Measurements from ENCODE around the gene GIGYF2. TPM values are rescaled to one million over a fixed set of nuclear protein-coding genes. Genes with fewer than 3 reads are reported as not detected.

Gene GIGYF2
- total and polyA plus RNA-seq, 2 of the 4 experiments (the other 2 are of a cell fraction) = 14.7 to 66.0 TPM

GRCh38 chr2:232707076-232707475, 9.9 kb downstream of the GIGYF2 start:
- POLR2A ChIA-PET (ENCODE audit: unreplicated experiment) = interaction anchor here (0.6 kb wide), 1 partner anchor 186 kb away, joined by 3 read pairs; no protein-coding TSS in a partner anchor
- dilution Hi-C loops (cut with HindIII; ENCODE audit: low sequenced_read_pairs, unreplicated experiment) = no loop called here

More at GRCh38 chr2:232707076-232707475, 9.9 kb downstream of the GIGYF2 start:
- no peak overlapping the region for H3K56ac ChIP-seq (ENCODE audit: extremely low read depth, insufficient read depth, low read length)
- H3K9ac ChIP-seq (ENCODE audit: low read depth, low read length) = no peak overlapping the region
- H3K4me2 ChIP-seq (ENCODE audit: low read depth, low read length) = no peak overlapping the region
- no peak overlapping the region for H4K8ac ChIP-seq (ENCODE audit: low read depth in 2 of 2, low read length in 2 of 2)
- in situ Hi-C loops (cut with MboI; ENCODE audit: low sequenced_read_pairs) (no loop called here), intact Hi-C loops (cut with micrococcal nuclease) (no loop called here)
- H2BK120ac ChIP-seq (ENCODE audit: low read depth, low read length) = no peak overlapping the region
- H3K36me3 ChIP-seq (ENCODE audit: control insufficient read depth, insufficient read depth, low read length) = peaks cover 28% of the 10 kb centered on the region
- ATAC-seq (ENCODE audit: low read depth) (no peak), DNase-seq (no peak)
- no peak overlapping the region for H3K4me3 ChIP-seq (ENCODE audit: insufficient read depth, low read depth, low read length)
- H3K4me1 ChIP-seq (ENCODE audit: control insufficient read depth, insufficient read depth, low read length) = no peaks in the 10 kb centered on the region
- H3K4ac ChIP-seq (ENCODE audit: low read depth, low read length) = no peak overlapping the region
- H2AFZ ChIP-seq (replicated peaks; ENCODE audit: low read length, poor library complexity) = no peak overlapping the region
- no TSS peak for BruUV-seq (replicated peaks)
- H3K23ac ChIP-seq (ENCODE audit: low read depth, low read length) = no peak overlapping the region
- H4K5ac ChIP-seq (ENCODE audit: low read depth, low read length) = no peak overlapping the region
- TF ChIP-seq NFE2L2 (IDR thresholded peaks at IDR 0.05; ENCODE audit: low read depth, low read length) (no peak), CEBPB (IDR thresholded peaks at IDR 0.05; ENCODE audit: low read depth, low read length) (no peak), POLR2A (IDR thresholded peaks at IDR 0.05; ENCODE audit: low read depth, low read length) (no peak), MAFK (IDR thresholded peaks at IDR 0.05; ENCODE audit: low read depth, low read length) (no peak)
- TF ChIP-seq, protein P1, sequence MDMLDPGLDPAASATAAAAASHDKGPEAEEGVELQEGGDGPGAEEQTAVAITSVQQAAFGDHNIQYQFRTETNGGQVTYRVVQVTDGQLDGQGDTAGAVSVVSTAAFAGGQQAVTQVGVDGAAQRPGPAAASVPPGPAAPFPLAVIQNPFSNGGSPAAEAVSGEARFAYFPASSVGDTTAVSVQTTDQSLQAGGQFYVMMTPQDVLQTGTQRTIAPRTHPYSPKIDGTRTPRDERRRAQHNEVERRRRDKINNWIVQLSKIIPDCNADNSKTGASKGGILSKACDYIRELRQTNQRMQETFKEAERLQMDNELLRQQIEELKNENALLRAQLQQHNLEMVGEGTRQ (IDR thresholded peaks at IDR 0.05; ENCODE audit: low read depth, low read length) = no peak
- H3K14ac ChIP-seq (replicated peaks; ENCODE audit: low read depth, low read length) = no peak overlapping the region
- H3K9me1 ChIP-seq (ENCODE audit: insufficient read depth, low read length) = 0 out of 2 replicates have a peak, but pooled peaks cover 3% of the 10 kb centered on the region
- 100% methylated on average over 1 of the region's 4 CpGs; no CpG with 5 or more reads in 1 of the 2 experiments for WGBS, 2 experiments (ENCODE audit: extremely low coverage in 2 of 2, insufficient read length in 1 of 2)
- H2AK9ac ChIP-seq (replicated peaks; ENCODE audit: low read depth, low read length, poor library complexity) = no peak overlapping the region
- no peak overlapping the region for H3K27ac ChIP-seq (ENCODE audit: insufficient read depth, low read length)
- H2AK5ac ChIP-seq (ENCODE audit: low read depth, low read length) = no peak overlapping the region
- no peak overlapping the region for H2BK20ac ChIP-seq (ENCODE audit: low read depth, low read length)
- H3K27me3 ChIP-seq (ENCODE audit: control insufficient read depth, insufficient read depth, low read length) = no peaks in the 10 kb centered on the region
- H4K20me1 ChIP-seq (ENCODE audit: insufficient read depth, low read length) = peaks cover 31% of the 10 kb centered on the region; the same call in 1 of the 2 replicates
- no peak overlapping the region for H4K91ac ChIP-seq (ENCODE audit: insufficient read depth, low read depth, low read length)
- no peaks in the 10 kb centered on the region for H3K9me3 ChIP-seq (ENCODE audit: control insufficient read depth, insufficient read depth, low read length)
- no peak overlapping the region for H3K18ac ChIP-seq (ENCODE audit: low read depth, low read length)
- CTCF ChIA-PET = no interaction called here
- H3K79me1 ChIP-seq (ENCODE audit: low read depth in 1 of 2, low read length in 2 of 2) = peaks cover 18 to 48% of the 10 kb centered on the region in 2 experiments
- no peak overlapping the region for H2BK15ac ChIP-seq (ENCODE audit: low read depth, low read length)
- H2BK5ac ChIP-seq (ENCODE audit: low read depth, low read length, poor library complexity, severe bottlenecking) = no peak overlapping the region

Data from IMR-90 (cell line).